SK-N-DZ (cell line): ENCODE results near the gene ZRANB3.

ENCODE experiments used
- small RNA-seq, 2 experiments: library from RNA; depleted of rRNA; stranded (forward); fragments of <200 nt; gene quantifications; one replicate each; pipeline ENCODE3, GENCODE V24; 2014

ZRANB3 gene

Small RNA genes lying within 50 kb of the gene (small RNA-seq; reads per million reads assigned to genes)
- gene SNORA40B, result 0.26 to 0.93 reads per million in 2 experiments
